IPS-18c (cell line): ENCODE measurements around the gene UNC13C.
"Not testable (repeated sequence)": the region's sequence is repeated elsewhere in the genome, so short reads cannot be mapped to it uniquely, and the experiment has no call there.

Experiments
- H3K4me3 ChIP-seq: 2 replicates; pipeline ENCODE4 v1.7.0; 2013; ENCODE audit warnings: low read depth, mild to moderate bottlenecking, low read length, moderate library complexity; ENCODE audit not compliant: insufficient read depth
- H3K9me3 ChIP-seq: one replicate; pipeline ENCODE4 v1.6.1; 2013; ENCODE audit warnings: mild to moderate bottlenecking, low read length, moderate library complexity; ENCODE audit not compliant: control insufficient read depth, insufficient read depth

UNC13C gene

DNA sequence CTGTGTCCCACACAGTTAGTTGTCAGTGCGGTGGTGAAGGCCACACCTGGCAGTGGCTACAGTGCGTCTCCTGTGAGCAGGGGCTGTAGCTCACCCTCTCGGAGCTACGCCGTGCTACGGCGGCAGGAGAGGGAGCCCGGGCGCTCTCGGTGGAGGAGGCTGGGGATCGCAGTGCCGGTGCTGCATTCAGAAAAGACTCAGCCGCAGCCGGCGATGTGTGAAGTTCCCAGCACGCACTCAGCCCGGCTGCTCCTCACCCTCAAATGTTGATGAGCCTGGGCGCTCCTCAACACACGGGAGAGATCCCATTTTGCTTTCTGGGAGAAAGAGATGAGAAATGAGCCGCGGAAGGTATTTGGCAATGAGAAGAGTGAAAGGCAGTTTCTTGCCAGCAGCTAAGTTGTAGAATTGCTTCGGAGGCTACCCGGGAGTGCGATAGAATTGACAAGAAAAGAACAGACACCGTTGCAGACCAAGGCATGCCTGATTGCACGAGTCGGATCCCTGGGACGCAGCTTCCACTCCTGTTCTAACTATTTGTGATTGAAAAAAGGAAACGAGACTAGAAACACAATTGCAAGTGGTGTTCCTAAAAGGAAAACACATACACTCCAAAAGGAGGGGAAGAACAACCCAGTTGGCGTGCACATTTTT, at the start of gene UNC13C:
TSS of gene UNC13C (plus strand) at position 189 of the 654 bp plus-strand sequence. CDS start 34,463 bp downstream, outside the sequence.
- peak within 1 kb of the TSS; percentile 45 for H3K4me3 ChIP-seq

DNA sequence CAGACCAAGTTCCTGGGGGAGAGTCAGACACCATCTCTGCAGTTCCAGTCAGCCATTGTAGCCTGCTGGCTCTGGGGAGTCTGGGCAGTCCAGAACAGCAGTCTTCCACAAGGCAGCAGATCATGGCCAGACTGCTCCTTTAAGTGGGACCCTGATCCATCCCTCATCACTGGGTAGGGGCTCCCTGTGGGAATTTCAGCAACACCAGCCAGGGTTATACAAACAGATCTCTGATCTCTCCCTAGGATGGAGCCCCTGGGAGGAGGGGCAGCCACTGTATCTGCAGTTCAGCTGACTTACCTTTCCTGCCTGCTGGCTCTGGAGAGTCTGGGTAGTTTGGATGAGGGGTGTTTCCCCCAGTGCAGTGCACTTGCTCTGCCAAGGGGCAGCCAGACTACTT, 42.1 kb upstream of the UNC13C start:
- H3K9me3 ChIP-seq, result peaks cover 2% of the 10 kb centered on the region
- H3K4me3 ChIP-seq, result no peak overlapping the region

More for the DNA sequence above, at the start of gene UNC13C:
- H3K9me3 ChIP-seq, result no peaks in the 10 kb centered on the region

DNA sequence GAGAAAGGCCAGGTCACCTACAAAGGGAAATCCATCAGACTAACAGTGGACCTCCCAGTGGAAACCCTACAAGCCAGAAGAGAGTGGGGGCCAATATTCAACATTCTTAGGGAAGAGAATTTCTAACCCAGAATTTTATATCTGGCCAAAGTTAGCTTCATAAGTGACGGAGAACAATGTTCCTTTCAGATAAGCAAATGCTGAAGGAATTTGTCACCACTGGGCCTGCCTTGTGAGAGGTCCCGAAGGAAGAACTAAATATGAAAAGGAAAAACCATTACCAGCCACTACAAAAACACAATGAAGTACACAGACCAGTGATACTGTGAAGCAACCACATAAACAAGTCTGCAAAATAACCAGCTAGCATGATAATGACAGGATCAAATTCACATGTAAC, 40.6 kb upstream of the UNC13C start:
- not testable (repeated sequence) for H3K9me3 ChIP-seq, H3K4me3 ChIP-seq

DNA sequence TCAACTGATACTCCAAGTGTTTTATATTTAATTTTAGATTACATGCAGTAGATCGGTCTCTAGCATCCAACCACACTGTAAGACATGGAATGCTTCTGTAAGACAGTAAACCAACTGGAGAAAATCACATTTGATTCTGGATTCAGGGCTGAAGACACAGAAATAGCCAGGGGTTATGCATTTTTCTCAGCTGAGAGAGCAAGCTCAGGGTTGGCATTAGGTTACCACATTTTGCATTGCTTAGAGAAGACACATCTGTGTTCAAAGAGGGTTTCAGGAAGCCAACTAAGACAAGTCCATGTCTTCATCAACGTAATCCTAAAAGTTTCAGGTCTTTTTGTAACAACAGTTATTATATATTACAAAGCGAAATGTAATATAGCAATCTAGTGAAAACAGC, 27.7 kb upstream of the UNC13C start:
- Histone ChIP-seq H3K9me3 (no peaks in the 10 kb centered on the region), H3K4me3 (no peak overlapping the region)

DNA sequence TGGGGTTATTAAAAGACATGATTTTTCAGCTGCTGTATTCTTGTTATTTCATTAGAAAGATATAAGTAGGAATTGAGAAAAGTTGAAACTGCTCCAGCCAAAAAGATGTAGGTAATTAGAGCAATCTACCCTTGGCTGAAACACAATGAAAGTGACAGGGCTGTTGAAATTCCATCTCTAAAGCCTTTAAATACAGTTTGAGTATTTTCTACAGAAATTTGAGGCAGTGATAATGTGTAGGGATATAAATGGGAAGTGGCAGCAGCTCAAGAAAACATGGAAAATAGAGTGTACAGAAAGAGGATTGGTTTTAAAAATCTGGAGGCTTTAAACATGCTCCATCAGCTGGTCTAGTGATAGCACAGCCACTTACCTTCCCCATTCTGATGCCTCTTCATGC, 22.8 kb upstream of the UNC13C start:
- Histone ChIP-seq H3K9me3 (no peaks in the 10 kb centered on the region), H3K4me3 (no peak overlapping the region)

DNA sequence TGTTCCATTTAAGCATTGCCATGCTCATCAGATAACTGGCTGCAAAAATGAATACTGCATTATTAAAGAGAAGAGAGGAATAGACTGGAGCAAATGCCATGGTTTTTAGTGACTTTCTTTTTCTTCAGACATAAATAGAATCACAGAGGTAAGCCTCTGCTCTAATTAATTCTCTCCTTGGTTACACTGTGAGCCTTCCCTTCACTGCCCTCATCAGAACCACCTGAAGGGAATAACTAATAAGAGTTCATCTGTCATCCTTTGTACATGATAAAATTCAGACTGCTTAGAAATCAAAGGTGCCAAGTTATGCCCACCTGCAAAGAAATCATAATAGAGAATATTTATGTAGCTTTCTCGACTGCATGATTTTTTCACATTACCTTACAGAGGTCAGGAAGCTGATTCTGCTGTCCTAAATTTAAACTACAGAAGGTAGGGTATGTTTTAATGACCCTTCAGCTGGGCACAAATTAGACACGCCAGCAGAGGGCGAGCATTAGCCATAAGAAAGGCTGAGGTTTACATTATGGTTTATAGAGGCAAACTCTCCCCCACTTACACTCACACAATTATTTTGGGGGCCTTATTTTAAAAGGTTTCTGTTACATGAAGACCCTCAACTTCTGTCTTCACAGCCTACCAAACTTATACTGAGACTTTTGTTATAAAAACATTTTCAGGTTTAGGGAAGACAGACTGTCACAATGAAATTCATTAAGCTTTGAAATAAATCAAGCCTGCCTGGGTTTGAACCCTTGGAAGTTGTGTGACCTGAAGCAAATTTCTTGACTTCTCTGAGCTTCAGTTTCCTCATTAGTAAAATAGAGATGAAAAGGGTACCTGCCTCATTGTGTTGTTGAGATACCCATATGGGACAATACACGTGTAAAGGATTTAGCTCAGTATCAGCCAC, 15.3 kb upstream of the UNC13C start:
- no peak overlapping the region for H3K4me3 ChIP-seq
- no peaks in the 10 kb centered on the region for H3K9me3 ChIP-seq

DNA sequence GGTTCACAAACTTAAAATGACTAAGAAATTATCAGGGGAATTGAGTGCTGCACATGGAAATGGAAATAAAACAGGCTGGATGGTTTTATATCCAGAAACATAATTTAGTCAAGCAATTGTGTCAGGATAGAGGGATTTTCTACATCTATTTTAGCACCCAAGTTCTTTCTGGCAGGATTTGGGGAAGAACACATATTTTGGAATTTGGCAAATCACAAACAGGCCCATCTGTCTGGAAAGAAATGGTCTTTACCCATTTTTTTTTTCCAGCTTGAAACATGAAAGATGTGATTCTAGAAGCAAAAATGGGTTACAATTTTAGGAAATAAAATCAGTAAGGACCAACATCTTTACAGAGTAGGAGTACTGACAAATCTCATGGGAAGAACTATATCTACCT, 14.4 kb upstream of the UNC13C start:
- Histone ChIP-seq H3K4me3 (no peak overlapping the region), H3K9me3 (no peaks in the 10 kb centered on the region)

DNA sequence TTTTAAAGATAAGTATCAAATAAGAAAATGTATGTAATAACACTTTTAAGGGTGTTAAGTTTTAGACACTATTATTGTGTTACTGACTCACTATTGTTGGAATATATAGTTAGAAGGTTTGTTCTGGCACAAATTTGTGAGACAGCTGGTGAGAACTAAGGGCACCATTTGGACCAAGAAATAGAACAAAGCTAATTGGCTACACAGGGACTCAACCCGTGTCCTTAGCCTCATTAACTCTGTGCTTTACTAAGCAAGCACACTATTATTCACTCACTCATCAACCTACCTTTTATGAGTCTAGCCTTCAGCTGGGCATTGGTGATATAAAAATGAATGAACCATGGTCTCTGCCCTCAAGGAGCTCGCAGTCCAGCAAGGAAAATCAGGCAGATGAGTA, 4.1 kb upstream of the UNC13C start:
- no peak overlapping the region for H3K4me3 ChIP-seq
- no peaks in the 10 kb centered on the region for H3K9me3 ChIP-seq

DNA sequence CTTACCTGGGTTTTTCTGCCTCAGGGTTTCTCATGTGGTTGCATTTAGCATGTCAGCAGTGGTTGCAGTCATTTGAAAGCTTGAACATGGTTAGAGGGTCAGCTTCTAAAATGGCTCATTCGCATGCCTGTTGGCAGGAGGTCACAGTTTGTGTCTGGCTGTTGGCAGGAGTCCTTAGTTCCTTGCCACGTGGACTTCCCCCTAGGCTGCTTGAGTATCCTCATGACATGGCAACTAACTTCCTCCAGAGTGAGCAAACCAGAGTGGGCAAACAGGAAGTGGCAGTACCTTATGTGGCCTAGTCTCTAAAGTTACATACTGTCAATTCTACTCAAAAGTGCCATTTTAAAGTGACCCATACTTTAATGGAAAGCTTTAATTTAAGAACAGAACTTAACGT, 3.4 kb upstream of the UNC13C start:
- no peaks in the 10 kb centered on the region for H3K9me3 ChIP-seq
- H3K4me3 ChIP-seq, result no peak overlapping the region

DNA sequence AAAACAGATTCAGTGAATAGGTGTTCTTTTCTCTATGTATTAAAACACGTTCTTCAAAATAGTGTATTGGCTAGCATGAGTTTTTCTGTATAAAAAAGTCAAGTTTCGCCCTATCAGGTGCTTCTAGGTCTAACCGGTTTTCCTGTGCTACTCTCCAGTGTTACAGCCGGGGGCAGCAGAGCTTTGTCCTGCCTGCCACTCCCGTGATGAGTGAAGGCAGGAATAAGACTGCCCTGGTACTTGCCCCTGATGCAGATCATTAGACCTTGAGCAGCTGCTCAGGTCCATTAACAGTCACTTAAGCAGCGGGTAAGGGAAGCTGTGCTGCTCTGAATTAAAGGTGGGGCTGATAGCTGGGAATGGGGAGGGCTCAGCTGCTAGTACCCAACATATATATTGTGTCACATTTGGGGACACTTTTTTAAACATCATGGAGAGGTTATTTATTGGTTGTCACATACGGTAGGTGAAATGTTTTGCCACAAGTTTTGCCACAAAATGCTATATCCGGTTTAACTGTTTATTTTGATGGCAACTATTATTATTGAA, 1.3 kb upstream of the UNC13C start:
- no peaks in the 10 kb centered on the region for H3K9me3 ChIP-seq
- H3K4me3 ChIP-seq, result no peak overlapping the region

DNA sequence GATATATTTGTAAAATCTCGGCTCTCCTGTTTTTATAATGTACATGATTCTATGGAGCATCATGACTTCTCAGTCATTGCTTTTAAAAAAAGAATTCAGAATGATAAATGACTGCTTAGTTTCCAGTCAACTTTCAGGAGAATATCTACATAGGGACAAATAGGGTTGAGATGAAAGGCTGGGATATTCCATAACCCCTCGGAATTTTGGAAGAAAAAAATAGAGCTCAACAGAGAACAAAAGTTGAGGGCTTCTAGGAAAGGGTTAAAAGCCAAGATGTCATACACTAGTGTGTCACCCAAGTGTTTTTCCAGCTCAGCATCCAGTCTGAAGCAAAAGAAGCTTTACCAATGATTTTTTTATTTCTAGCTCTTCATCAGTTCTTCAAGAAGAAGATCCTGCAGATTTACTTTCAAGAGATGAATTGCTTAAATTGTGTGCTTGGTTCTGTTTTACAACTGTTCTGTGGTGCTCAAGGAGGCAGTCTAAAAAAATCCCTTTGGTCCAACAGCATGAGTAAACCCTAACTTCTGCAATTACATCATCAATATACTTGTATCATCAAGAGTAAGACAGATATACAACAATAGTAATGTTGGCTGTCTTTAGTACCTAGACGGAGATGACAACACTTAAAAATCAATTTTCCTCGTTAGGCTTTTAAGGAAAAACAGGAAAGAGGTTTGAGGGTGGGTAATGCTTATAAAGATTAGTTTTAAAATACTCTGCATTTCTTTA, 979 bp downstream of the UNC13C start:
- no peaks in the 10 kb centered on the region for H3K9me3 ChIP-seq
- H3K4me3 ChIP-seq, result no peak overlapping the region

DNA sequence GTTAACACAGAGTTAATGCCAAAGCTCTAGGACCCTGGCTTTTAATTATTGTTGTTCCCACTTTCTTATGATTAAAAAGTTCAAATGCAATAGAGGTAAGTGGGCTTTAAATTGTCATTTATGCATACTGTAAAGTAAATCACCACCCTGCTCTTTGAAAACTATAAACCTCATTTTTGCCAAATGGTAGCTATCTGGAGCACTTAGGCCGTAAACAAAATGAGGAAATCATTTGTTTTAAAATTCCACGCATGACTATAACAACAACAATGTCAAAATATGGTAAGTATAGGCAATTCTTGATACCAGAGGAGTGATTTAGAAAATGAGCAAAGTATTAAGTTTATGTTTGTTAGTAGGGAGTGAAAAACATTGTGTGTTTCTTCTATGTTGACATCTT, 1.8 kb downstream of the UNC13C start:
- no peak overlapping the region for H3K4me3 ChIP-seq
- no peaks in the 10 kb centered on the region for H3K9me3 ChIP-seq

DNA sequence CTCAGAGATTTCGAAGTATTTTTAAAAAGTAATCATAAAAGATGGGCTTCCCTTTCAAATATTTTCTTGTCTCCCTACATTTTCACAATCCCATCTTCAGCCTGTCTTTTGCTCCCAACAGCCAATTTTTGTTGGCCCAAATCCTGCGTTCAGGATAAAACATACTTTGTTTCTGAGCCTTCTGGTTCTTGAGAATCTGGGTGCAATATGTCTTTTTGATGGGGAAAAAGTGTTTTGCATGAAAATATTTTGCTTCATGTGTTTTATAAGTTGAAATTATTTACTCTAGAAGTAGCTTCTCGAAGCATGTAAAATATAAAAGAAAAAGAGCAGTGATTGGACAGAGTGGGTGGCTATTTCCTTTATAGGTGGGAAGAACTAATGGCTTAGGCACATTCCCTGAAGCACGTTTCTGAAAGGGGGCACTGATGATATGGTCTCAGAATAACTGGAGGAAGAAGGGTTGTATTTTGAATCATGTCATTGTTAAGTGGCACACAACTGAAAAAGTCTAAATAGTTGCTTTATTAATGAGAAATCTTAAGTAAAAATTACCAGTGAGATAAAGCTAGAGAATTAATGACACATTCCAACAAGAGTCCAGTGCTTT, 3.9 kb downstream of the UNC13C start:
- H3K4me3 ChIP-seq, result no peak overlapping the region

DNA sequence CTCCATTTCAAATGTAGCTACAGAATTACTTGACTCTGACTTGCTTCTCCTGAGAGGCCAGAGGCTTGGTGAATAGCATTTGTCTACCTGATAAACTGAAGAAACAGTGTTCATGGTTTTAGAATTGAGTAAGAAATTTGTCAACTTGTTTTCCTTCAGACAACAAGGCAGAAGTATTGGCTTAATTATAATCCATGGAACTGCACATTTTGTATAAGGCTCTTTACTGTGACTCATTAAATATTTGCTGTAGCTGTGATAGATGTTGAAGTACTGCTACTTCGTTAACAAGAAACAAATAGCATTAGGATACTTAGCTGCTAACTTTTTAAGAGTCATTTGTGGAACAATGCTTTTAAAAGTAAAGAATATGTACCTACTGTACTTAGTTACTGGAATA, 4.6 kb downstream of the UNC13C start:
- H3K4me3 ChIP-seq, result no peak overlapping the region

More for the DNA sequence above, 3.9 kb downstream of the UNC13C start:
- no peaks in the 10 kb centered on the region for H3K9me3 ChIP-seq

DNA sequence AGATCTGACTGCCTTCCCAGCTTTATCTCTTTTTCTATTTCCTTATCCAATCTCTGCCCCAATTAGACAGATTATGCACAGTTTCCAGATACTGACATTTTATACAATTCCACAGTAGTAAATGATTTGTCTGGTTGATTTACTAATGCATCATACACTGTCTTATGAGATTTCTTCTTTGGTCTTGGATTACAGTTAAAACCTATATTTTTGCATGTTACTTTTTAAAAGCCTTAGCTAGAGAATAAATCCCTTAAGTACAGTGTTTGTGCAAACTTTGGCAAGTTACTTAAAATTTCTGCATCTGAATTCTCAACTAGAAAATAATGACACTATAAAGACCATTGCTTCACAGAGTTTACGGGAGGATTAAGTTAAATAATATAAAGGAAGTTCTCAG, 6.0 kb downstream of the UNC13C start:
- Histone ChIP-seq H3K9me3 (no peaks in the 10 kb centered on the region), H3K4me3 (no peak overlapping the region)

More for the DNA sequence above, 4.6 kb downstream of the UNC13C start:
- H3K9me3 ChIP-seq, result no peaks in the 10 kb centered on the region

DNA sequence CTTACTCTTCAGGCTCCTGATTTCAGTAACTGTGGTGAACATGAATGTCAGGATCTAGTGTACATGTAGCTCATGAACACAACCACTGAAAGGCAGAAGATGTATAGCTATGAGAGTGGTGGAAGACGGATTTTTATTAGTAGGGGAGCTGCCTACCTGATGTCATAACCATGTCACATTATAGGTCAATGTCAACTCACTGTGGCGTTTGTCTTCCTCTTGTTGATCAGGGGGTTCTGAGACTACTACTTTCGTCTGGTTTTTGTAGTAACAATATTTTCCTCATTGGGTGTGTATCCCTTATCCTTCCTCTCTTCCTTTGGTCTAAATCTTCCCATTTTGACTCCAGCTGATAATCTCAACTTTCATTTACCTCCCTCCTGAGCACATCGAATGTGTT, 7.3 kb downstream of the UNC13C start:
- Histone ChIP-seq H3K9me3 (no peaks in the 10 kb centered on the region), H3K4me3 (no peak overlapping the region)

DNA sequence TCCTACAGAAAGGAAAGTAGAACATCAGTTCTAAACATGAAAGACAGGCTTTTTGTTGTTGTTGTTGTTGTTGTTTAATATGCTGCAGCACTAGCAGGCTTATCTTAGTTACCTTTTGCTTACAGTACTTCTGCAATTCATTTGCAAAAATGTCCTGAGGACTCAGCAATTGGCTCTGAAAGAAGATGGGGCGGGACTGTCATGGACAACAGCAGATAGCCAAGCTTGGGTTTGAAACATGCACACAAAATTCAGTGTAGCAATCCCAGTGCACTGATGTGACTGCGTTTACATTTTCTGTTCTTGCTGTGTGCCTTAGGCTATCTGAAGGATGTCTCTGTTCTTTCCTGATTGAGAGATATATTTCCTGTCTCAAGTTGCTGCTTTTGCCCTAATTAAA, 9.2 kb downstream of the UNC13C start:
- H3K4me3 ChIP-seq, result no peak overlapping the region
- H3K9me3 ChIP-seq, result no peaks in the 10 kb centered on the region
